ENCODE results near the gene PHF21B.

- TF ChIP-seq CTCF (tag by site-specific recombination; IDR thresholded peaks at IDR 0.05) (no peak), ZNF747 (tag by site-specific recombination; IDR thresholded peaks at IDR 0.05) (no peak), REST (tag by site-specific recombination; IDR thresholded peaks at IDR 0.05) (no peak), EGR2 (tag by site-specific recombination; IDR thresholded peaks at IDR 0.05; ENCODE audit: low read depth) (no peak), YY1 (tag by site-specific recombination; IDR thresholded peaks at IDR 0.05) (no peak), ZNF274 (IDR thresholded peaks at IDR 0.05; ENCODE audit: low read length) (no peak), ZNF274 (tag by site-specific recombination; IDR thresholded peaks at IDR 0.05; ENCODE audit: borderline replicate concordance) (no peak), ZNF704 (tag by site-specific recombination; IDR thresholded peaks at IDR 0.05) (no peak), ZNF76 (tag by site-specific recombination; IDR thresholded peaks at IDR 0.05; ENCODE audit: borderline replicate concordance, low read depth) (no peak)
Measured at GRCh38 chr22:44951510-44951816, 58.3 kb downstream of the PHF21B start.

Measured in HEK293 (cell line).